Thyroid gland (tissue), 4 donors: Measurements from ENCODE around the gene ENAH. TPM values are rescaled to one million over a fixed set of nuclear protein-coding genes. Genes with fewer than 3 reads are reported as not detected.

Source experiments
- DNase-seq, 2 donors: peaks; one replicate each; pipeline ENCODE4 v3.0.0-alpha.2; 2019
- H3K27ac ChIP-seq, 3 donors: fragments of 200-600 bp; sonication (generic); 1 replicate in 2 of 3; 2 replicates in 1 of 3; pipeline ENCODE4 v1.5.1; 2016 to 2019; ENCODE audit warnings: mild to moderate bottlenecking in 1 of 3, moderate library complexity in 1 of 3
- H3K27me3 ChIP-seq: fragments of 200-600 bp; sonication (generic); one replicate; pipeline ENCODE4 v1.5.1; 2019
- H3K36me3 ChIP-seq, 2 donors: fragments of 200-600 bp; sonication (generic); one replicate each; pipeline ENCODE4 v1.5.1; 2016 to 2019
- H3K4me1 ChIP-seq, 2 donors: fragments of 200-600 bp; sonication (generic); one replicate each; pipeline ENCODE4 v1.5.1; 2017 to 2019
- H3K4me3 ChIP-seq, 3 donors: fragments of 200-600 bp; sonication (generic); replicated peaks in 1 of 3; 1 replicate in 2 of 3; 2 replicates in 1 of 3; pipeline ENCODE4 v1.5.1; 2016; ENCODE audit warnings: mild to moderate bottlenecking in 1 of 3
- H3K9me3 ChIP-seq: fragments of 200-600 bp; sonication (generic); one replicate; pipeline ENCODE4 v1.5.1; 2017
- POLR2A ChIP-seq, 2 donors: fragments of 450-650 bp; IDR thresholded peaks; one replicate each; pipeline ENCODE4 v1.6.1; 2017; ENCODE audit warnings: antibody characterized with exemption in 2 of 2, mild to moderate bottlenecking in 2 of 2, moderate library complexity in 1 of 2
- WGBS, 2 donors: methylation state at CpG; one replicate each; pipeline ENCODE4 v1.1.5; 2017; 5-methylcytosine and 5-hydroxymethylcytosine counted together
- intact Hi-C: fragments of 100-400 bp; cut with DNase I; formaldehyde crosslinking; loops from one replicate; pipeline ENCODE4 v1.15.1; 2023
- total RNA-seq, 4 donors: library from RNA; depleted of rRNA; stranded (reverse); fragments of >200 nt; gene quantifications; one replicate each; pipeline ENCODE4 v1.2.3, GENCODE V29; 2016
- TF ChIP-seq, protein P1 (sequence below), 6 experiments: fragments of 200-600 bp in 3 of 6; fragments of 450-650 bp in 3 of 6; sonication (generic) in 3 of 6; IDR thresholded peaks; one replicate each; pipeline ENCODE4 v1.5.1; 2016 to 2019; ENCODE audit warnings: antibody characterized with exemption in 6 of 6, mild to moderate bottlenecking in 2 of 6, inconsistent platforms in 1 of 6, moderate library complexity in 1 of 6

The ENAH gene
- total RNA-seq, 4 donors from 2014 or later, result 24.5 to 31.4 (median 28.5) TPM

DNA sequence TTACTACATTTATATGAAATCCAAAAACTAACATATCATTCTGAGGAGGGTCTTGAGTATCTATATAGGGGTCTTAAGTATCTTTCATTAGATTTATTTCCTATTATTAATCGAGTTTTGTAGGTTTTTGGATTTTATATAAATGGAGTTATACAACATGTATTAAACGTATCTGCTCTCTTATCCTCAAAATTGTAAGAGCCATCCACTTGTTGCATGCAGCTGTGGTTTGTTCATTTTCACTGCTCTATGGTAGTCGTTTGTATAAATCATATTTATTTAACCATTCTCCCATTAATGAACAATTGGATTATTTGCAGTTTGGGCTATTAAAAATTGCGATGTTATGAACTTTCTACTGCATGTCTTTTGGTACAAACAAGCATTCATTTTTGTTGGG lies 97.1 kb downstream of the ENAH start:
- no peak for DNase-seq
- no peaks in the 10 kb centered on the region for H3K27me3 ChIP-seq
- H3K9me3 ChIP-seq, result no peaks in the 10 kb centered on the region
- H3K4me3 ChIP-seq, result no peak overlapping the region
- no peak for TF ChIP-seq POLR2A (IDR thresholded peaks at IDR 0.05)
- TF ChIP-seq, protein P1, sequence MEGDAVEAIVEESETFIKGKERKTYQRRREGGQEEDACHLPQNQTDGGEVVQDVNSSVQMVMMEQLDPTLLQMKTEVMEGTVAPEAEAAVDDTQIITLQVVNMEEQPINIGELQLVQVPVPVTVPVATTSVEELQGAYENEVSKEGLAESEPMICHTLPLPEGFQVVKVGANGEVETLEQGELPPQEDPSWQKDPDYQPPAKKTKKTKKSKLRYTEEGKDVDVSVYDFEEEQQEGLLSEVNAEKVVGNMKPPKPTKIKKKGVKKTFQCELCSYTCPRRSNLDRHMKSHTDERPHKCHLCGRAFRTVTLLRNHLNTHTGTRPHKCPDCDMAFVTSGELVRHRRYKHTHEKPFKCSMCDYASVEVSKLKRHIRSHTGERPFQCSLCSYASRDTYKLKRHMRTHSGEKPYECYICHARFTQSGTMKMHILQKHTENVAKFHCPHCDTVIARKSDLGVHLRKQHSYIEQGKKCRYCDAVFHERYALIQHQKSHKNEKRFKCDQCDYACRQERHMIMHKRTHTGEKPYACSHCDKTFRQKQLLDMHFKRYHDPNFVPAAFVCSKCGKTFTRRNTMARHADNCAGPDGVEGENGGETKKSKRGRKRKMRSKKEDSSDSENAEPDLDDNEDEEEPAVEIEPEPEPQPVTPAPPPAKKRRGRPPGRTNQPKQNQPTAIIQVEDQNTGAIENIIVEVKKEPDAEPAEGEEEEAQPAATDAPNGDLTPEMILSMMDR (IDR thresholded peaks at IDR 0.05), result no peak
- WGBS, 2 donors, result 93 to 95% methylated on average over 4 of the region's 4 CpGs
- intact Hi-C loops, result loop anchor here (5.0 kb wide), 1 partner anchor 216 kb away; no protein-coding TSS in a partner anchor
- no peaks in the 10 kb centered on the region for H3K4me1 ChIP-seq
- H3K36me3 ChIP-seq, result no peaks in the 10 kb centered on the region
- no peak overlapping the region for H3K27ac ChIP-seq

DNA sequence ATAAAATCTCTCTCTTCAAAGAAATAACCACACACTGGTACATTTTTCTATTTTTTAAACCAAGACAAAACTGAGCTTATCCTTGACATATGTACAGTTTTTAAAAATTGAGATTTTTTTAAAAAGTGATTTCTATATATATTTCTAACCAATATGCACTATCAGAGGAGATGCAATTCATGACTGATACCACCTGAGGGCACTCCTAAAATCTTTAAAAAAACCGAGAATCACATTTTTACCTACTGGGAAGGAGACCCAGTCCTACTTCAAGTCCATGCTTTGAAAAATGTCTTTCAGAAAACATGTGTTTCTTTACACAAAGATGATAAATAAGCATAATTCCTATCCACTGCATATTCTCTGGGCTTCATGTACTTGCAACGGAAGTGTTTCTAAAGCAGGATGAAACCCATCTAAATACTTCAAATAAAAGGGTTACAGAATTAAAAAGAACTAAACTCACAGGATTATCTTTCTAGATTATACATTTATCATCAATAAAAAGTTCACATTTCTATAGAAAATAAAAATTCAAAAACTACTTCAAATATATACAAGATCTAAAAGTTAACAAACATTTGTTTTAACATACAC lies 98.6 kb downstream of the ENAH start:
- Histone ChIP-seq H3K27me3 (no peaks in the 10 kb centered on the region), H3K4me3 (no peak overlapping the region), H3K9me3 (no peaks in the 10 kb centered on the region), H3K36me3 (no peaks in the 10 kb centered on the region), H3K27ac (no peak overlapping the region), H3K4me1 (no peaks in the 10 kb centered on the region)
- no peak for DNase-seq
- TF ChIP-seq, protein P1 (IDR thresholded peaks at IDR 0.05), result peak; percentile 17 to 74 (median 55)
- no peak for TF ChIP-seq POLR2A (IDR thresholded peaks at IDR 0.05)
- intact Hi-C loops, result no loop called here
- whole genome bisulfite sequencing, 2 donors, result 48% methylated on average over 2 of the region's 2 CpGs

GRCh38 chr1:225549821-225550220 lies 103.1 kb downstream of the ENAH start:
- 94 to 99% methylated on average over 2 of the region's 2 CpGs for WGBS, 2 donors

DNA sequence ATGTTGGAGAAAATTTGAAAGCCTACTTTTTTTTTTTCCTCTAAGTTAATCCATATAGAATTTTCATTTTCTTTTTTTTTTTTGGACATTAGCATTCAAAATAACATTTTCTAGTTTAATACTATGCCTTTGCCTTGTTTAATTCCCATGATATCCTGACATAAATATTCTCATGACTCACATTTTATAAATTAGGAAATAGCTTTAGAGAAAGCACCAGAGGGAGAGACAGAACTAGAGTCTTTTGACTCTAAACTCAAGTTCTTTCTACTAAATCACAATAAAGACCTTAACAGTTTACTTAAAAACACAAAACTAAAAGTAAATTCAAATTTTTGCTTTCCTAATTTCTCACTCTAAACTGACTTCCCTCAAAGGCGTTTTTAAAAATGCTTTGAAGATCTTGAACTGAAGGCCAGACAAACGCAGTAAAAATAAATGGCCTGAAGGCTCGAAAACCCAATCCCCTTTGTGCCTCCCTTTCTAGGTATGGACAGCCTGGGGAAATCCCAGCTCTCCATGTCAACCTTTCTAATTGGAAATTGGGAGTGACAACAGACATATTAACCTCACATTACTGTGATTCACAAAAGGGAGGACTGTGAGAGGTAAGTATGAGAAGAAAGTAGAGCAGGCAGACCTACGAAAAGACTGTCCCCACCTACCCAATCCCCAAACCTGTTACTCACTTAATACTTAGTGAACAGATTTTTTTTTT lies 104.6 kb downstream of the ENAH start:
- intact Hi-C loops, result no loop called here
- WGBS, 2 donors, result 78 to 85% methylated on average over 4 of the region's 4 CpGs
- no peak for DNase-seq
- no peaks in the 10 kb centered on the region for H3K9me3 ChIP-seq
- H3K4me1 ChIP-seq, result no peaks in the 10 kb centered on the region
- no peaks in the 10 kb centered on the region for H3K36me3 ChIP-seq
- no peak overlapping the region for H3K4me3 ChIP-seq
- TF ChIP-seq POLR2A (IDR thresholded peaks at IDR 0.05), result no peak
- TF ChIP-seq, protein P1 (IDR thresholded peaks at IDR 0.05), result no peak
- H3K27me3 ChIP-seq, result no peaks in the 10 kb centered on the region
- H3K27ac ChIP-seq, result no peak overlapping the region

More at GRCh38 chr1:225549821-225550220, 103.1 kb downstream of the ENAH start:
- TF ChIP-seq POLR2A (IDR thresholded peaks at IDR 0.05), result no peak
- TF ChIP-seq, protein P1 (IDR thresholded peaks at IDR 0.05), result no peak
- intact Hi-C loops, result no loop called here
- Histone ChIP-seq H3K4me3 (no peak overlapping the region), H3K27me3 (no peaks in the 10 kb centered on the region), H3K27ac (no peak overlapping the region), H3K9me3 (no peaks in the 10 kb centered on the region), H3K36me3 (no peaks in the 10 kb centered on the region), H3K4me1 (no peaks in the 10 kb centered on the region)
- DNase-seq, result no peak

GRCh38 chr1:225545649-225546048 lies 107.3 kb downstream of the ENAH start:
- H3K27ac ChIP-seq, result no peak overlapping the region
- 81 to 87% methylated on average over 2 of the region's 2 CpGs for WGBS, 2 donors
- intact Hi-C loops, result no loop called here

More at GRCh38 chr1:225545649-225546048, 107.3 kb downstream of the ENAH start:
- Histone ChIP-seq H3K4me1 (no peaks in the 10 kb centered on the region), H3K27me3 (no peaks in the 10 kb centered on the region), H3K9me3 (no peaks in the 10 kb centered on the region), H3K4me3 (no peak overlapping the region), H3K36me3 (no peaks in the 10 kb centered on the region)
- no peak for TF ChIP-seq POLR2A (IDR thresholded peaks at IDR 0.05)
- TF ChIP-seq, protein P1 (IDR thresholded peaks at IDR 0.05), result no peak
- no peak for DNase-seq
